ENCODE measurements around the gene ARHGAP15. TPM values are rescaled to one million over a fixed set of nuclear protein-coding genes. Genes with fewer than 3 reads are reported as not detected.

ARHGAP15 gene
- total RNA-seq, 2 experiments from 2014 or later, result 72.1 to 98.4 TPM

DNA sequence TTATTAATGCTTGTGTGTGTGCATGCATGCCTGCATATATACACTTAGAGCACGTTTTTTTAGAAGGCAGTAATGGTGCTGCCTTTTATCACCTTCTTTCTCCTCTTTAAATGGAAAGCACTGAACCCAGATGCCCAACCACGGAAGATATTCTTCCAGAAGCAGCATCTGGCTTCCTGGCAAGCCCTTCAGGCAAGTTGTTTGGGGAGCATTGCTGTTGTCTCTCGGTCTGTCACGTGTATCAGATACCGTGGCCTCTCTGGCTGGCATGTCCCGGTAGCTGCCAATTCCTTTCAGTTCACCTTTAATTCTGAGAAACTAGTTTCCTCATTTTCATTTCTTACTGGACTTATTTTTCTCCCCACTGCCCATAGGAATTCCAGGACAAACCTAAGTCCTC is 587.8 kb downstream of the ARHGAP15 start:
- Histone ChIP-seq H3K4me3 (ENCODE audit: low read depth, low read length, poor library complexity, severe bottlenecking) (no peak overlapping the region), H3K27ac (ENCODE audit: low read depth, low read length, poor library complexity, severe bottlenecking) (no peak overlapping the region), H3K4me2 (ENCODE audit: low read length) (no peak overlapping the region), H3K36me3 (ENCODE audit: insufficient read depth, low read length) (0 out of 2 replicates have a peak, but pooled peaks cover 4% of the 10 kb centered on the region), H3K79me2 (ENCODE audit: insufficient read depth, low read depth, low read length) (no peaks in the 10 kb centered on the region), H3K9me2 (ENCODE audit: insufficient read depth, low read length) (no peaks in the 10 kb centered on the region), H3K4me1 (ENCODE audit: insufficient read depth, low read length, poor library complexity, severe bottlenecking) (no peaks in the 10 kb centered on the region), H2AFZ (ENCODE audit: low read length) (no peak overlapping the region), H4K20me1 (ENCODE audit: insufficient read depth, low read length) (no peaks in the 10 kb centered on the region), H3K9me3 (ENCODE audit: low read length) (no peaks in the 10 kb centered on the region)
- CTCF ChIA-PET (ENCODE audit: unreplicated experiment), result no interaction called here
- DNase-seq (ENCODE audit: low spot score), result no peak
- no TSS peak for BruUV-seq (replicated peaks)
- intact Hi-C loops (cut with micrococcal nuclease; ENCODE audit: unreplicated experiment), result no loop called here
- TF ChIP-seq, protein P1, sequence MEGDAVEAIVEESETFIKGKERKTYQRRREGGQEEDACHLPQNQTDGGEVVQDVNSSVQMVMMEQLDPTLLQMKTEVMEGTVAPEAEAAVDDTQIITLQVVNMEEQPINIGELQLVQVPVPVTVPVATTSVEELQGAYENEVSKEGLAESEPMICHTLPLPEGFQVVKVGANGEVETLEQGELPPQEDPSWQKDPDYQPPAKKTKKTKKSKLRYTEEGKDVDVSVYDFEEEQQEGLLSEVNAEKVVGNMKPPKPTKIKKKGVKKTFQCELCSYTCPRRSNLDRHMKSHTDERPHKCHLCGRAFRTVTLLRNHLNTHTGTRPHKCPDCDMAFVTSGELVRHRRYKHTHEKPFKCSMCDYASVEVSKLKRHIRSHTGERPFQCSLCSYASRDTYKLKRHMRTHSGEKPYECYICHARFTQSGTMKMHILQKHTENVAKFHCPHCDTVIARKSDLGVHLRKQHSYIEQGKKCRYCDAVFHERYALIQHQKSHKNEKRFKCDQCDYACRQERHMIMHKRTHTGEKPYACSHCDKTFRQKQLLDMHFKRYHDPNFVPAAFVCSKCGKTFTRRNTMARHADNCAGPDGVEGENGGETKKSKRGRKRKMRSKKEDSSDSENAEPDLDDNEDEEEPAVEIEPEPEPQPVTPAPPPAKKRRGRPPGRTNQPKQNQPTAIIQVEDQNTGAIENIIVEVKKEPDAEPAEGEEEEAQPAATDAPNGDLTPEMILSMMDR (conservative IDR thresholded peaks at IDR 0.05; ENCODE audit: low read length), result no peak
- TF ChIP-seq EZH2phosphoT487 (IDR thresholded peaks at IDR 0.05; ENCODE audit: borderline replicate concordance, low read depth, low read length), result no peak
- POLR2A ChIA-PET, result interaction anchor here (1.1 kb wide), 1 partner anchor 13 kb away, joined by 3 read pairs; no protein-coding TSS in a partner anchor

DNA sequence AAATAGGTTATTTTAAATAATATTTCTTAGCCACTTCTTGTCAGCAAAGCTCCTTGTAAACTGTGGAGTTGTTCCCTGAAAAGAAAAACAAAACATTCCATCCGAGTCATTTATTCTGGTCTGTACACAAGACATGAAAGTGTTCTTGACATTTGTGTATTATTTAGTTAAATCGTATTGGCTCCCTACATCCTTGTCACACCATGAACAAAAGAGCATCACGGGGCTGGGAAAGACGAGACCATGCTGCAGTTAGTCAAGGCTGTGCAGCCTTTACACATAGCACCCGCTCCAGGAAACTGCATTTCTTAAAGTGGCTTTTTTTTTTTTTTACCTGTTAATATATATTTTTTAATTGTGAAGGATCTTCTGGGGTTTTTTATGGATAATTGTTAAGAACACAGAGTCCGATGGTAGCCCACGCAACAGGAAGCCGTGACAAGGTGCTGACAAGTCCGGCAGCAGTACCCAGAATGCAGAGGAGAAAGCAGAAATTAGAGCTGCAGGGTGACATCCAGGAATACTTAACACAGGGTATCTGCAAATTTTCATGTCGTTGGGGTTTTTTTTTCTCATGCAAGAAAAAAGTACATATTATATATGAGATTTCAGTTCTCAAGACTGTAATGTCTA is 588.4 kb downstream of the ARHGAP15 start:
- Histone ChIP-seq H3K9me2 (ENCODE audit: insufficient read depth, low read length) (no peaks in the 10 kb centered on the region), H3K9me3 (ENCODE audit: low read length) (no peaks in the 10 kb centered on the region), H2AFZ (ENCODE audit: low read length) (no peak overlapping the region), H3K36me3 (ENCODE audit: insufficient read depth, low read length) (0 out of 2 replicates have a peak, but pooled peaks cover under 1% of the 10 kb centered on the region), H4K20me1 (ENCODE audit: insufficient read depth, low read length) (no peaks in the 10 kb centered on the region), H3K4me1 (ENCODE audit: insufficient read depth, low read length, poor library complexity, severe bottlenecking) (no peaks in the 10 kb centered on the region), H3K4me3 (ENCODE audit: low read depth, low read length, poor library complexity, severe bottlenecking) (no peak overlapping the region), H3K79me2 (ENCODE audit: insufficient read depth, low read depth, low read length) (no peaks in the 10 kb centered on the region), H3K4me2 (ENCODE audit: low read length) (no peak overlapping the region), H3K27ac (ENCODE audit: low read depth, low read length, poor library complexity, severe bottlenecking) (no peak overlapping the region)
- CTCF ChIA-PET (ENCODE audit: unreplicated experiment), result no interaction called here
- no TSS peak for BruUV-seq (replicated peaks)
- POLR2A ChIA-PET, result no interaction called here
- TF ChIP-seq EZH2phosphoT487 (IDR thresholded peaks at IDR 0.05; ENCODE audit: borderline replicate concordance, low read depth, low read length), result no peak
- TF ChIP-seq, protein P1 (conservative IDR thresholded peaks at IDR 0.05; ENCODE audit: low read length), result no peak
- intact Hi-C loops (cut with micrococcal nuclease; ENCODE audit: unreplicated experiment), result no loop called here
- DNase-seq (ENCODE audit: low spot score), result no peak

DNA sequence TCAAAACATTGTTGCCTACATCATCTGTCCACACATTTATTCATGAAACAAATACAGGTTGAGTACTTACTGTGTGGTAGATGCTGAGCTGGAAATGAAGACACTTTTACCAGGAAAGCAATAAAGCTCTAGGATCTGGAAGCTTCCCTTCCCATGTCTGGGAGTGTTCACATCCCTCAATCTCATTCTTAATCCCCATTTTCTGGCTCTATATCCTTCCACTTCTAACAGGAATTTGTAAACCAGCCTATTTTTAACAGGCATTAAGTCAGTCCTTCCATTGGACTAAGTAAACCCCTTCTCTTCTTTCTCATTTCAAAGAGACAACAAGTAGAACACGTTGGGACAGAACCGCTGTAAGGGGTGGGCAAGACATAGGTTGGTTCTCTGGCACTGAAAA is 589.5 kb downstream of the ARHGAP15 start:
- H3K4me2 ChIP-seq (ENCODE audit: low read length), result no peak overlapping the region
- intact Hi-C loops (cut with micrococcal nuclease; ENCODE audit: unreplicated experiment), result no loop called here
- TF ChIP-seq EZH2phosphoT487 (IDR thresholded peaks at IDR 0.05; ENCODE audit: borderline replicate concordance, low read depth, low read length), result no peak
- TF ChIP-seq, protein P1 (conservative IDR thresholded peaks at IDR 0.05; ENCODE audit: low read length), result no peak
- ChIA-PET CTCF (ENCODE audit: unreplicated experiment) (no interaction called here), POLR2A (no interaction called here)
- H3K4me3 ChIP-seq (ENCODE audit: low read depth, low read length, poor library complexity, severe bottlenecking), result no peak overlapping the region
- H3K9me3 ChIP-seq (ENCODE audit: low read length), result no peaks in the 10 kb centered on the region
- no peaks in the 10 kb centered on the region for H3K4me1 ChIP-seq (ENCODE audit: insufficient read depth, low read length, poor library complexity, severe bottlenecking)
- DNase-seq (ENCODE audit: low spot score), result no peak
- no peak overlapping the region for H2AFZ ChIP-seq (ENCODE audit: low read length)
- no peaks in the 10 kb centered on the region for H3K36me3 ChIP-seq (ENCODE audit: insufficient read depth, low read length)
- no TSS peak for BruUV-seq (replicated peaks)
- no peak overlapping the region for H3K27ac ChIP-seq (ENCODE audit: low read depth, low read length, poor library complexity, severe bottlenecking)
- no peaks in the 10 kb centered on the region for H4K20me1 ChIP-seq (ENCODE audit: insufficient read depth, low read length)
- H3K79me2 ChIP-seq (ENCODE audit: insufficient read depth, low read depth, low read length), result no peaks in the 10 kb centered on the region
- H3K9me2 ChIP-seq (ENCODE audit: insufficient read depth, low read length), result no peaks in the 10 kb centered on the region

All from OCI-LY7 (cell line).